Fibroblast of skin of left quadriceps (primary cell): ENCODE results near the gene CHAT.
A peak's percentile ranks its signal among the peaks of the same experiment; 100 is the strongest.
"Not testable (repeated sequence)": the region's sequence is repeated elsewhere in the genome, so short reads cannot be mapped to it uniquely, and the experiment has no call there.

Experiments
- DNase-seq, 2 experiments: peaks; one replicate each; pipeline ENCODE4 v3.0.0-alpha.2; 2013; ENCODE audit warnings: low read depth in 2 of 2

Gene CHAT

DNA sequence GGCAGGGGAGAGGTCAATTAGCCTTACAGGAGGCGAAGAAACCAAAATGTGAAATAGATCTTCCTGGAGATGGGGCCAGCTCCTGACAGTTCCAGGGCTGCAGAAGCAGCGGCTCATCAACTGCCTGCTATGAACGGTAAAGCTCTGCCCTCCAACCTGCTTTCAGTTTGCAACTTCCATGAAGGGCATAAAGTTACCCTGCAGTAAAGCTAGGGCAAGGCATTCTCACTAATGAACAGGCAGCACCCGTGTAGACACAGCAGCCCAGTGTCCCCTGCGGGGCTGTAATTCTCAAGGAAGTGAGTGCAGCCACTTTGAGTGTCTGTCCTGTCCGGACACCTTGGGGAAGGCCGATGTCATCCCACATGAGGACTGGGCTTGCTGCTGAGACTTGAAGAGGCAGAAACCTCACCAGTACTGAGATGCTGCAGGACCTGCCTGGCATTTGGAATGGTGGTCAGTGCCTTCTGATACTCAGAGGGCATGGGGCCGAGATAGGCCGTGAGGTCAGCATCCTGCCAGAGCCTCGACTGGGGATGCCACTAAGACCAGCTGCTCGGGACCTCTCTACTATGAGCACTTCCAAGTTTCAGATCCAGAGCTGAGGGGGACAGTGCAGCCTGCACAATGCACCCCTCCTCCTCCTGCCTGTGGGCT, 39.6 kb downstream of the CHAT start:
- no peak for DNase-seq

DNA sequence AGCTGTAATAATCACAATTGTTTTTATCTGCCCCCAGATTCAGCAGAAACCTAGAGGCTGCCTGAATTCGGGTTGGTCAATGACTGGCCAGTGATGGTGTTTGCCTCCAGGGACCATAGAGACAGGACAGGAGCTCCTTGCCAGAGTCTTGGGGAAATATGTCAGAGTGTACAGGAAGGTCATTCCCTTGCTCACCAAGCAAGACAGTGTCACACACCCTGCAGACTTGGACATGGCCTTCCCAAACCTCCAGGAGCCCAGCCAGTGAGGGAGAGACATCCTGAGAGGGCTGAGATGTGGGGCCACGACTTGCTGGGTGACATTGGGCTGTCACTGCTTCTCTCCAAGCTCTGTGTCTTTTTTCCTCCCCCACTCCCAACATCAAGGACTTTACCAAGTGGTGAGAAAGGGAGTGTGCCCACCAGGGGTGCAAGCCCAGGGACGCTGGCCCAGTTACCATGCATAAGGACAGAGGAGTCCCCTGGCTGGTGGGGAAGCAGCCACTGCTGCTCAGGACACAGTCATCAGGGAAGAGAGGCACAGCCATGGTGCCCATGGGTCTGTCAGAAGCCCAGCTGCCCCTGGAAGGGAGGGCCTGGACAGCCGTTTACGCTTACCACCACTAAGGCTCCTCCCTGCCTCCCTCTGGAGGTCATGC, 40.3 kb downstream of the CHAT start:
- no peak for DNase-seq

DNA sequence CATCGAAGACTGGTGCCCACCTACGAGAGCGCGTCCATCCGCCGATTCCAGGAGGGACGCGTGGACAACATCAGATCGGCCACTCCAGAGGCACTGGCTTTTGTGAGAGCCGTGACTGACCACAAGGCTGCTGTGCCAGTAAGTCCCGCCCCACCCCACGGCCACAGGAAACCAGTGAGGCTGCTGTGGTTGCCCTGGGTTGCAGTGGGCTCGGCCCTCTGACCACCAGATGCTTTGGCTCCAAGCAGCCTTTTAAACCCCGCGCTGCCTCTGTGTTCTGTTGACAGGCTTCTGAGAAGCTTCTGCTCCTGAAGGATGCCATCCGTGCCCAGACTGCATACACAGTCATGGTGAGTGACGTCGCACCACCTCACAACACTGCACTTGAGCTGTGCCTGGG, 41.3 kb downstream of the CHAT start:
- DNase-seq: no peak

DNA sequence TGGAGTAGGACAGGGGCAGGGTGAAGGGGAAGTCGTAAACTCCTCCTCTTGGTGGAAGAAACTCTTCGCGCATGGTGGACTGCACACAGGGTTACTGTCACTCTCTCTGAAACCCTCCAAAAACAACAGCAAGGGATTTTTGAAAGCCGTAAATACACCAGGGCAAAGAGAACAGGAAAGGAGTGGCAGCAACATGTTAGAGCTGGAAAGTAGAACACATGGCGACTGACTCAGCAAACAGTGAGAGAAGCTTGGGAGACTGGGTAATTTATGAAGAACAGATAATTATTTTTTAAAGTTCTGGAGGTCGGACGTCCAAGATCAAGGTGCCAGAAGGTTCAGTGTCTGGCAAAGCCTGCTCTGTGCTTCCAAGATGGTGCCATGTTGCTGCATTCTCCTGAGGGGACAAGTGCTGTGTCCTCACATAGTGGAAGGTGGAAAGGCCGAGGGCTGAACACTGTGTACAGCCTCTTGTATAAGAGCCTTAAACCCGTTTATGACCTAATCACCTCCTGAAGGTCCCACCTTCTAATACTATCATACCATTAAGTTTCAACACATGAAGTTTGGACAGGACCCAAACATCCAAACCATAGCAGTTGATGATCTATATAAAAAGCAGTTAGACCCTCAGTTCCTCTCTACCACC, 43.1 kb downstream of the CHAT start:
- DNase-seq: no peak

DNA sequence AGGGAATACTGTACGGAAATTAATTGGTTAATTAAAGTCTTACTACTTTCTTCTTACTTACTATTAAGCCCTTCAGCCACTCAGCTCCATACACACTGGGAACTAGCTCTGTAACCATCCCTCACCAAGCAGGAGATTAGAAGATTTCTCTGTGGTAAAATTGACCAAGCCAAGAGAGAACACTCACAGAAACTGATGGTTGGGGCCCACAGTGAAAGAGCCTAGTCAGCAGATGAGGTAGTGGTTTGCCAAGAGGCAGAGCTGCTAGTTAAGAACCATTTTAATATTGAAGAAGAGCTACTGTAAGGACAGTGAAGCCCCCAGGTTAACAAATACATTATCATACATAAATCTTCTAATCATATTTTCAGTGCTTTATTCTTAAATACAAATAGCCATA, 43.8 kb downstream of the CHAT start:
- no peak for DNase-seq

DNA sequence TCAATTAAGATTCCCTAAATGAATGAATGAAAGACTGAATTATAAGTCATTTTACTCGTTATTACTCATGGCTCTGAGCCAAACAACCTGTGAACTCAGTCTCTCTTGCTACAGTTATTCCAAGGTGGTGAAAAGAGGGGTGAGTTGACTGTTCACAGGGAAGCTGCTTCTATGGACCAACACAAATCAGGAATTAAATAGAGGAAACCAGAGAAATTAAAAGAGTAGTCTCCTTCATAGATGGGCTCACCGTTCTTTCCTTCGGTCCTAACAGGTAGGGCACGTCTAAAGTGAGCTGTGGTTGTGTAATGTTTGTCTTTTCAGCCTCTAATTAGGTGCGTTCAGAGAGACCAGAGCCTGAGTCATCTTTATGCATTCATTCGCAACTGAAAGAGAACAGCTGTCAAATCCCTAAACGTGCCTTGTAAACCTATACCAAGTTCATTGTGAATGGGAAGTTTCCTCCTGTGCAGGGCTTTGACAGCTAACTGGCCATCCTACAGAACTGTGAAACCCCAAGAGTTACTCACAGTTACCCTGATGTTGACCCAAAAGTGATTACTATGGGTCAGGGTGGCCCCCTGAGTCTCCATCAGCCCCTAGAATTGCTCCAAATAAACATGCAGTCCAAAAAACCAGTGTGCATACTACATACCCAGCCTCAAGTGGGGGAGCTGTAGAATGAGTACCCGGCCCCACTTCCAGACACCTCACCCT, 47.5 kb downstream of the CHAT start:
- no peak for DNase-seq

DNA sequence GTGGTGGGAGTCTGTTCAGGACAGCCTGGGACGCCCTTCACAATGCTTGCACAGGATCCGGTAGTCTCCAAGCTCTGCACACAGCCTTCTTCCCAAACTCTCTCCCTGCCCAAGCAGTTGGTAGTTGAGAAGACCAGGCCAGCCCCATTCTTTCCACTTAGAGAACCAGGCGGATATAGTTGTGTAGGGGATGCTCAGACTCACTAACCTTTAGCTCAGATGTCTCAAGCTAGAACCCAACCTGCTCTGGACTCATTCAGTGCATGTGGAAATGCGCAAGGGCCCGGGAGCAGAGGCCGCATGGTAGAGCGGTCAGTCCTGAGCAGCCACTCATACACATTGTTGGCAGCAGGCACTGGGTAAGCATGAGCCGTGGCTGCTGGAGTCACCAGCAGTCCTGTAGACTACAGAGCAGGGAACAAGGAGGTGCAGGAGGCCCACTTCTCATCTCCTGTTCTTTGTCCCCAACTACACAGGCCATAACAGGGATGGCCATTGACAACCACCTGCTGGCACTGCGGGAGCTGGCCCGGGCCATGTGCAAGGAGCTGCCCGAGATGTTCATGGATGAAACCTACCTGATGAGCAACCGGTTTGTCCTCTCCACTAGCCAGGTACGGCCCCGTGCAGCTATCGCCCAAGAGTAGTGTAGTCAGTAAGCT, 48.5 kb downstream of the CHAT start:
- DNase-seq: no peak

DNA sequence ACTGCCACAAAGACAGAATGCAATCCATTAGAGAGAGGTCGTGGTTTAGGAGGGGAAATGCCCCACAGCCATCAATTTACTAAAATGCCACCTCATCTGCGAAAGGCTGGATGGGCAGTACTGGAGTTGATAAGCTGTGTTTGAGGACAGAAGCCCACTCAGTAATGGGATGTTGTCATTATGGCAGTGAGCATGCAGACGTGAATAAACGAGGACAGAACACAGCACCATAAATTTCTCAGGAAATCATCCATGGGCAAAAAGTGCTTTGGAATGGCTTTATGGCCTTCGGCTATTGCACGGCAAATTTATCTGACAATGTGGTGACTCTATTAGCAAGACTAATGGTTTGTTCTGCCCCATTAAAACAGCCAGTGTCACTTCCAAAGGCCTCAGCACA, 49.8 kb downstream of the CHAT start:
- no peak for DNase-seq

DNA sequence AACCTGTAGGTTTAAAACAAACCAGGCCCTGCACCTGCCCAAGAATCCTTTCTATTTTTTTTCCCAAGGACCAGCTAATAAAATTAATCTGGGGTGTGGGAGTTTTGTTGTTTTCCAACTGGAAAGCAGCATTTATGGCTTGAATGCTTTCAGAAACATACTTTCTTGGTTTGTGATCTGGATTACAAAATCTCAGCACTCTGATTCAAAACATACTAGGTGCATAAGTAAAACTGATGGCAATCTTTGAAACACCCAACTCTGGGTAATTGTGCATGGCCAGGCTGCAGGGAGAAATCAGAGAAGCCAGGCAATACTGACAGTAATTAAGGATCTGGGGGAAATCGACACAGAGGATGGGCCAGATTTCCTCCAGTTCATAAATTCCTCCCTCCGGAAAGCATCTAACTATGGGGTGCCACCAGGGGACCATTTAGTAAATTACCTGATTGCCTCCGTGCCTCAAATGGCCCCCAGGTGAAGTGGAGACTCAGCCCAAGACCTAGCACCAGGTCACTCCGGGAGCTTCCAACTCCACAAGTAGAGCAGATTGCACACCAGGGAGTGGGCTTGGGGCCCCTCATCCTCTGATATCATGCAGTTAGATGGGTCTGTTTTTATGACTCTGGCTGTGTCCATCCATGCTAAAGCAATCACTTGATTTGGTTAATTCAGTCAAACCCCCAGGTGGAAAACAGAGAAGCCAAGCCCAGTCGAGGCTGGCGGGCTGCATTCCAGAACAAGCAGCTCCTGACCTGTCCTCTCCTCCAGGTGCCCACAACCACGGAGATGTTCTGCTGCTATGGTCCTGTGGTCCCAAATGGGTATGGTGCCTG, 50.4 kb downstream of the CHAT start:
- no peak for DNase-seq

DNA sequence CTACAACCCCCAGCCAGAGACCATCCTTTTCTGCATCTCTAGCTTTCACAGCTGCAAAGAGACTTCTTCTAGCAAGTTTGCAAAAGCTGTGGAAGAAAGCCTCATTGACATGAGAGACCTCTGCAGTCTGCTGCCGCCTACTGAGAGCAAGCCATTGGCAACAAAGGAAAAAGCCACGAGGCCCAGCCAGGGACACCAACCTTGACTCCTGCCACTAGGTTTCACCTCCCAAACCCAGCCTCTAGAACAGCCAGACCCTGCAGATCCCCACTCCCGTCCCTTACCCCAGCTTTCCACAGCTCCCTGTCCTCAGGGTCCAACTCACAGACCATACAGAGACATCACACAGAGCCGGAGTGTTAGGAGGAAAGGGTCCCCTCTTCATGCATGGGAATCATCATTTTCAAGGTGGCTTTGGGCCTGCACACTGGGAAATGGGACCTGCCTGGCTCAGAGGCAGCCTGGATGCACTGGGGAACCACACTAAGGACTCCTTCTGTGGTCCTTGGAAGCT, 51.1 kb downstream of the CHAT start:
- no peak for DNase-seq

DNA sequence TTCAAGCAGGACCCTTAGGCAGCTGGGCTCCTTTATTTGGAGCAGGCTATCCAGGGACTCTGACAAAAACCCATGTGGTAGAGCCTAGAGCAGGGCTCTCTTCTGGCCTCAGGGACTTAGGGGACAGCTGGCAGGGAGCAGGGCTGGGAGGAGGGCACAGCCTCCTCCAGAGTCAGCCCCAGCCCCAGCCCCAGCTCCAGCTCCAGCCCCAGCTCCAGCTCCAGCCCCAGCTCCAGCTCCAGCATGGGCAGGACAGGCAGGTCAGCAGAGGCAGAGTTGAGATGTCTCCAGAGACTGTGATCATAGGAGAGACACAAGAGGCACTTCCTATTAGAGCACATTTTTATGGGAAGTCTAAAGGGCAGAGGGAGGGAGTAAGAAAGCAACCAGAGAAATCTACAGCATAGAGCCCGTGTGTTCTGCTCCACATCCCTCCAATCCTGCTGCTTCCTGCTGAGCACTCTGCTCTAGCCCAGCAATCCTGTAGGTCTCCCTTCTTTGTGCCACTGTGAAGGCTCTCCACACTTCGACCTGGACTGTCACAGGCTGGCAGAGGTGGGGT, 52.3 kb downstream of the CHAT start:
- no peak for DNase-seq

DNA sequence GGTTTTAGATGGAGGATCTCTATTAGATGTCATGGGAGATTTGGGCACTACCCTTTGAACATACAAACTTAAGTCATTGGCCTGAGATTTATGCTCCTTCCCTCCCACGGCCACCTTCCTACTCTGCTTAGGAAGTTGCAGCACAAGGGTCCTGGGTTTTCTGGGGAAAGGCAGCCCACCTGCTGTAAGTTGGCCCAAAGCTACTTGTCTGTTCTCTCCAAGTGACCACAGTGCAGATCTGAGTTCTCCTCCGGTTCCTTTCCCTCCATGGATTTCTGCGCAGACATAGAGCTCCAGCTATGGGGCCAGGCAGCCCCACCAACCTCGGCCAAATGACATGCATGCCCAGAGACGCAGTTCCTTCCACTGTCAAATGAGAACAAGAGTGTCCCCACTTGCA, 52.8 kb downstream of the CHAT start:
- DNase-seq: no peak

DNA sequence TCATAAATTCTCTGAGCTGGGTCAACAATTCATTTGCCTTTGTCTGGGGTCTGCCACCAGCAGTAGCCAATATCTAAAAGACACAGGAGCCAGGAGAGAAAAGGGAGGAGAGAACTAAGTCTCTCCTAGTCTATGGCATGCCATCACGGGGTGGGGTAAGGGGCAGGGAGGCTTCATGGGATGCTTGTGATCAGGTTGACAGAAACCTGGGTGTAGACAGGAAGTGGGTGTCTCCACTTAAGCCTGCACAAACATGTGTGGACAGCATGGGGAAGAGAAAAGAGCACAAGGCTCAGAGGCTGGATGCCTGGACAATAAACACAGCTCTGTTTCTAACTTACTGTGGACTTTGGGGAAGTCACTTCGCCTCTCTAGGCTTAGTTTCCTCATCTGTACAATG, 54.2 kb downstream of the CHAT start:
- no peak for DNase-seq

DNA sequence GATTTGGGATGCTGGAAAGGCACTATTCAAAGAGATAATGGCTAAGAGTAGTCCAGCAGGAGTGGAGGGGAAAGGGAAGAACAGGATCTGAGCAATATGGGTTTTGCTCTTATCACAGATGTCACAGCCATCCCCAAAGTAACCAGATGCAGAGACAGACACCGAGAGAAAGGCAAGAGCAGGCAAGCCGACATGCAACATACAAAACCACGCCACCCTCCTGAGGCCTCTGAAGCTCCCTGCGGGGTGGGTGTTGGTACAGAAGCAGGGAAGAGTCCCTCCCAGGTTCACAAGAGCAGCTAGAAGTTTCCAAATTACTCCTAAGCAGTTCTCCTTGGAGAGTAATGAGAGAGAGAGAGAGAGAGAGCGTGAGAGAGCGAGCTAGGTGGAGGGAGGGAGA, 54.8 kb downstream of the CHAT start:
- DNase-seq: no peak

DNA sequence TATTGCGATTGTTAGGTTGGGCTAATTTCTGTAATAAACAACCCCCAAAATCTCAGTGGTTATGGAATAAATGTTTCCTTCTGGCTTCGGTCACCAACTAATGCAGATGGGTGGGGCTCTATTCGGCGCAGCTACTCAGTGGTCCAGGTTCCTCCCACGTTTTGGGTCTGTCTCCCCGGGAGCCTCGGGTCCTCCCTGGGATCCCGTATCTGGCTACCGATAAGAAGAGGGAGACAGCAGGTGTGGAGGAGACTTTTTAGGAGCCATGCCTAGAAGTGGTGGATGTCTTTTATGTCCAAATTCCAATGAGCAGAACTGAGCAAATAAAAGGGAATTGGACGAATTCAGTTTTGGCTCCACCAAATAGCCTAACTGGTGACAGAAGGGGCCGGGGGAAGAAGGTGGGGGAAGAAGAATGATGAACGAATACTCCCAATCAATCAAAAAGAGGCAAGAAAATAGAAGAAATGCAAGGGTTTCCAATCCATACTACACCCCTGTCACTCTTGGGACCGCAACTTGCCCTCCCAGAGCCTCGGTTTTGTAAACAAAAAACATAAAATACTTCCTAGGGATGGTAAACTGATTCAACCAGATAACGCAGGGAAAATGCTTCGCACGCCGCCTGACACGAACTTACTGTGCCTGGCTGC, 65.1 kb downstream of the CHAT start:
- no peak for DNase-seq

DNA sequence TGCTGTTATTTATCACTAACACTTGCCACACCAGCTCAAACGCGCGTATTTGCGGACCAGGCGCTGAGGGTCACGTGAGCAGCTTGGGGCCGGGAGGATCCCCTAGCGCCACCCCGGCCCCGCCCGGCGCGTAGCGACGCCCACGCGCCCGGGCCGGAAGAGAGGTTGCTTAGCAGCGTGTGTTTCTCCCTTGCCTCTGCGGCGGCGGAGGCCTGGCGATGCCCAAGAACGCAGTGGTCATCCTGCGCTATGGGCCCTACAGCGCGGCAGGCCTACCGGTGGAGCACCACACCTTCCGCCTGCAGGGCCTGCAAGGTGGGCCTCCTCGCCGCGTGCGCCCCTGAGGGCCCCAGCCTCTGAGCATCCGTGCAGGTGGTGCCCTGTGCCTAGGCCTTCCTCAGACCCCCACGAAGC, 65.7 kb downstream of the CHAT start, which contains the start of gene C10orf53:
C10orf53 (plus strand) TSS at position 172 of the 414 bp plus-strand sequence; CDS start at position 219, 47 bp downstream.
- peak in 1 of 2 experiments; percentile 3 for DNase-seq

DNA sequence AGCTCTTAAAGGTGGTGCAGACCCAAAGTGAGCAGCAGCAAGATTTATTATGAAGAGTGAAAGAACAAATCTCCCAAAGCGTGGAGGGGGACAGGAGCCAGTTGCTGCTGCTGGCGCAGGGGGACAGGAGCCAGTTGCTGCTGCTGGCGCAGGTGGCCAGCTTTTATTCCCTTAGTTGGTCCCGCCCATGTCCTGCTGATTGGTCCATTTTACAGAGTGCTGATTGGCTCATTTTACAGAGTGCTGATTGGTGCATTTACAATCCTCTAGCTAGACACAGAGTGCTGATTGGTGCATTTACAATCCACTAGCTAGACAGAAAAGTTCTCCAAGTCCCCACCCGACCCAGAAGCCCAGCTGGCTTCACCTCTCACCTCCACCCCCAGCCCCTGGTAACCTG, 68.6 kb downstream of the CHAT start:
- not testable (repeated sequence) for DNase-seq

DNA sequence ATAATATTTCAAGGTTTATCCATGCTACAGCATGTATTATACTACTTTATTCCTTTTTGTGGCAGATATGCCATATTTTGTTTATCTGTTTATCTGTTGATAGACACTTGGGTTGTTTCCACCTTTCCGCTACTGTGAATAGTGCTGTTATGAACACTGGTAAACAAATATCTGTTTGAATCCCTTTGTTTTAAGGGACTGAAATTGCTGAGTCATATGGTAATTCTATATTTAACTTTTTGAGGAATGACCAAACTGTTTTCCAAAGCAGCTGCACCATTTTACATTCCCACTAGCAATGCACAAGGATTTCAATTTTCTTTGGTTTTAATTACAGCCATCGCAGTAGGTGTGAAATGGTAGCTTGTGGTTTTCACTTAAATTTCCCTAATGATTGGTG, 69.0 kb downstream of the CHAT start:
- DNase-seq: no peak

DNA sequence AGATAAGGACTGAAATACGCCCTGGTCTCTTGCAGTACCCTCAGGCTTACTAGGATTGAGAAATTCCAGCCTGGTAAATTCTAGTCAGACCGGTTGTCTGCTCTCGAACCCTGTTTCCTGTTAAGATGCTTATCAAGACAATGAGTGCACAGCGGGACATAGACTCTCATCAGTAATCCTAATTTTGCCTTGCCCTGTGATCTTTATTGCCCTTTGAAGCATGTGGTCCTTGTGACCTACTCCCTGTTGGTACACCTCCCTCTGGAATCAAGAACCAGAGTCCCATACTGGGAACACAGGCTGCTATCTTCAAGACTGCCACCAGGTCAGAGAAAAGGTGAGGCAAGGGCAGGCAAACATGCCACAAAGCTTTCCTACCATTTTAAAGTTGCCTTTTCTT, 72.8 kb downstream of the CHAT start:
- DNase-seq: no peak

DNA sequence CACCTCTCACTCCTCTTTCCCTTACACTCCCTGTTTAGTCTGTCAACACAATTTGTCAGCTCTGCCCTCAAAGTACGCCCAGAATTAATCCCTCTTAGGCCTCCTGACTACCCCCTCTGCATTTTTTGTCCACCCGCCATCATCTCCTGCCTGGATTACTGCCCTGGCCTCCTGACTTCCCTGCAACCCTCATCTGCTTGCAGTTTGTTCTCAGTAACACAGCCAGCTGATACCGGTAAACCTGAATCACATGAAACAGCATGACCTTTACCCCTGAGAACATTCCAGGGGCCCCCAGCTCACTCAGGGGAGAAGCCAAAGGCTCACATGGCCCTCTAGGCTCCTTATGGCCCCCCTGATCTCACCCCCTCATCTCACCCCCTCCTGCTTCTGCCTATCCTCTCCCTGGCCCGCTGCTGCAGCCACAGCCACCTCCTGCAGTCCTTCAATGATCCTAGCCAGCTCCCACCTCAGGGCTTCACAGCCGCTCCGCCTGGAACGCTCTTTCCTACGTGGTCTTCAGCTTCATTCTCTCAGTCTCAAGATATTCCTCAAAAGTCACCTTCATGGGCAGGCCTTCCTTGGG, 74.5 kb downstream of the CHAT start:
- no peak for DNase-seq
